Measurements from ENCODE around the gene EVA1C. TPM values are rescaled to one million over a fixed set of nuclear protein-coding genes. Genes with fewer than 3 reads are reported as not detected.

EVA1C gene
- total RNA-seq, 4 donors from 2014 or later = 57.4 to 108 (median 66.7) TPM

DNA sequence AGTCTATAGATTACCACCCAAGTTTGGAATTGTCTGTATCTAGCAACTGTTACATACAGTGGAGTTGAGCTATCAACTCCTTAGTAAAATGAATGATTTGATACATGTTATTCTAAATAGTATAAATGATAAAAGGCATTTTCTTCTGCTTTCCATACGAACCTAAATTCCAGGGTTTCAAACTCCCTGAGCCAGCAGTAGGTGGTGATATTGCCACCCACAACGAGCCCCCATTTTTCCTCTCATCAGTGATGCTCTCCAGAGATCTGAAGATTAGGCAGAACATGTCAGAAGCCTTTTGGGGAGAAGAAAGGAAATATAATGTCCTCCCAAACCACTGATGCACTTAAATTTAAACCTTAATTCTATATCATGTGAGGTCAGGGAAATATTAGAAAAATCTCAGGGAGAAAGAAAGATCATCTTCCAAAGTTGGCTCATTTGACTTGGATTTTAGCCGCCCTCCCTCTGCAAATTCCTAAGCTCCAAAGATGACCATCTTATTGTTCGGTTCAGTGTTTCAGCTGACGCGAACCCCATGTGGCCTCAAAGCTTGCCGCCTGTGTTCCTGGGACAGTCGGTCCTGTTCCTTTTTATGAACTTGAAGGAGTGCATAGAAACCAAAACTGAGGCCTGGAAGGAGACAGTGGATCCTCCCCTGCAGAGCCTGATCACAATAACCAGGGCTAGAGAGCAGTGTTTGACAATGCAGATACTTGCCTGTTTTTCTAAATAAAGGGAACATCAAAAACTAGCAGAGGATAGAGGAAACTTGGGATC is 2.3 kb downstream of the EVA1C start:
- TF ChIP-seq, protein P1, sequence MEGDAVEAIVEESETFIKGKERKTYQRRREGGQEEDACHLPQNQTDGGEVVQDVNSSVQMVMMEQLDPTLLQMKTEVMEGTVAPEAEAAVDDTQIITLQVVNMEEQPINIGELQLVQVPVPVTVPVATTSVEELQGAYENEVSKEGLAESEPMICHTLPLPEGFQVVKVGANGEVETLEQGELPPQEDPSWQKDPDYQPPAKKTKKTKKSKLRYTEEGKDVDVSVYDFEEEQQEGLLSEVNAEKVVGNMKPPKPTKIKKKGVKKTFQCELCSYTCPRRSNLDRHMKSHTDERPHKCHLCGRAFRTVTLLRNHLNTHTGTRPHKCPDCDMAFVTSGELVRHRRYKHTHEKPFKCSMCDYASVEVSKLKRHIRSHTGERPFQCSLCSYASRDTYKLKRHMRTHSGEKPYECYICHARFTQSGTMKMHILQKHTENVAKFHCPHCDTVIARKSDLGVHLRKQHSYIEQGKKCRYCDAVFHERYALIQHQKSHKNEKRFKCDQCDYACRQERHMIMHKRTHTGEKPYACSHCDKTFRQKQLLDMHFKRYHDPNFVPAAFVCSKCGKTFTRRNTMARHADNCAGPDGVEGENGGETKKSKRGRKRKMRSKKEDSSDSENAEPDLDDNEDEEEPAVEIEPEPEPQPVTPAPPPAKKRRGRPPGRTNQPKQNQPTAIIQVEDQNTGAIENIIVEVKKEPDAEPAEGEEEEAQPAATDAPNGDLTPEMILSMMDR (IDR thresholded peaks at IDR 0.05) = no peak
- no peak for TF ChIP-seq POLR2A (IDR thresholded peaks at IDR 0.05)
- intact Hi-C loops (cut with DNase I; ENCODE audit: low total_unique reads) = loop anchor here (10.0 kb wide), 1 partner anchor 160 kb away; no protein-coding TSS in a partner anchor
- no peak for DNase-seq (ENCODE audit: low spot score in 2 of 2)
- WGBS, 2 donors = 71 to 72% methylated on average over 8 of the region's 8 CpGs
- H3K4me3 ChIP-seq (ENCODE audit: low read depth, poor library complexity, severe bottlenecking) = no peak overlapping the region

DNA sequence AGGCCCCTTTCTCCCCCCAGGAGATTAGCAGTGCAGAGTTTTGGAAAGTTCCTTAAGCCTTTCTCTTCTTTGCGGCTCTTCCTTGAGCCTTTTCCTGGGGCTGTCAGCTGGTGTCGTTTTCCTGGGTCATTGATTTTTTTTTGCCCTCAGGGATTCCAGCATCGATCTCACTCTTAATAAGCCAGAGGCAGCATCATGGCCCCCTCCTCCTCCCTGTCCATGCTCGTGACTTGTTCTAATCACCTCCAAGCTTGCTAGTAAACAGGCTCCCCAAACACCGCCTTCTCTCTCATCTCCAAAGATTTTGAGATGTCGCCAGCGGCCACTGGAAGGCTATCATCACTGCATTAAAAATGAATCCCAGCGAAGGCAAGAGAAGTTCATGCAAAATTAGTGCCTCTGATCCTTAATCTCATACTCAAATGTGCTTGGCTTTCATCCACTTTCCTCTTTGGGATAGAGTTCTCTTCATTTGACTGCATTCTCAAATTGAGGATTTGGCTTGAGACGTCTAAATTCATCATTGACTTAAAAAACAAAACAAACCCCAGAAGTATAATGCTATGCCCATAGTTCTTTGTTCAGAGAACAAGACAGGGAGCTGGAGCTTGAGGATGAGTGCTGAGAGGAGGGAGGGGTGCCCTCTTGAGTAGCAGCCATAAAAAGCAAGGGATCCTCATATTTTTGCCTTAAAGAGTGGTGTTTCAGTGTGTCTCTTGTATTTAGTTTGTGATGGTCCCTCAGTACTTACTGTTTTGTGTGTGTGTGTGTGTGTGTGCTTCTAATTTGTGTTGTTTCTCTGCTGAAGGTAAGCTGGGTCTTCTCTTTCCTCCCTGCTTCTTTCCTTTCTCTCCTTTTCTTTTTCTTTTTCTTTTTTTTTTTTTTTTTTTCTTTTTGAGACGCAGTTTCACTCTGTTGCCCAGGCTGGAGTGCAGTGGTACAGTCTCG is 3.2 kb downstream of the EVA1C start:
- 79 to 80% methylated on average over 11 of the region's 11 CpGs for WGBS, 2 donors
- TF ChIP-seq, protein P1 (IDR thresholded peaks at IDR 0.05) = no peak
- TF ChIP-seq POLR2A (IDR thresholded peaks at IDR 0.05) = no peak
- H3K4me3 ChIP-seq (ENCODE audit: low read depth, poor library complexity, severe bottlenecking) = no peak overlapping the region
- intact Hi-C loops (cut with DNase I; ENCODE audit: low total_unique reads) = loop anchor here (10.0 kb wide), 1 partner anchor 159 kb away; no protein-coding TSS in a partner anchor
- no peak for DNase-seq (ENCODE audit: low spot score in 2 of 2)

DNA sequence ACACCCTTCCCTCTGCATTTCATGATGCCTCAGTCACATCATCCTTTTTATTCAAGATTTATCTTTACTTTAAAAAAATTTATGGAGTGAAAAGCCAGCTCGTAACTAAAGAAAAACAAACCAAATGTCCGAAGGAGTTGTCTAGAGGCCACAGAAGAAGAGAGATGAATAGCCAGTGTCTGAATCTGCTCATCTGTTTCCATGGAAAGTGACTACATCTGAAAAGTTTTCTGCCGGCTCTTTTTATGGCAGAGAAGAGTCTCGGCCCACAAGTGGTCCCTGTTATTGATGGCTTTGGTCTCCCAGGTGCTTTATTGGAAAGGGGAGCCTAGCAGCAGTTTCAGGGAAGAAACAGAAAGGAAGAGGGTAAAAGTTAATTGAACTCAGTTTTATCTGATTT is 5.6 kb downstream of the EVA1C start:
- 79 to 84% methylated on average over 4 of the region's 4 CpGs for WGBS, 2 donors
- no peak overlapping the region for H3K4me3 ChIP-seq (ENCODE audit: low read depth, poor library complexity, severe bottlenecking)
- no peak for DNase-seq (ENCODE audit: low spot score in 2 of 2)
- TF ChIP-seq, protein P1 (IDR thresholded peaks at IDR 0.05) = no peak
- no peak for TF ChIP-seq POLR2A (IDR thresholded peaks at IDR 0.05)
- intact Hi-C loops (cut with DNase I; ENCODE audit: low total_unique reads) = loop anchor here (10.0 kb wide), 1 partner anchor 157 kb away; no protein-coding TSS in a partner anchor

DNA sequence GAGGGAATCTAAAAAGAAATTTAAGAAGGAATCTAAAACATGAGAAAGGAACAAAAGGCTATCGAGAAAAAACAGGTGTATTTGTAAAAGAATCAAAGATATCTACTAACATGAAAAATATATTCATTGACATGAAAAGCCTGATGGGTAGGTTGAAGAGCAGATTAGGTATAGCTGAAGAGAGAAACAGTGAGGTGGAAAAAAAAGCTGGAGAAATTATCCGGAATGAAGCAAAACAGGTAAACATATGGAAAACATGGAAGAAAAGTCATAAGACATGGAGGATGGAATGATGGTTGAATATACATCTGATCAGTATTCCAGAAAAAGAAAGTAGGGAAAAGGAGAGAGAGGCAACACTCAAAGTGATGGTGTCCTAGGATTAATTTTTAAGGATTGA is 9.6 kb downstream of the EVA1C start:
- intact Hi-C loops (cut with DNase I; ENCODE audit: low total_unique reads) = no loop called here
- DNase-seq (ENCODE audit: low spot score in 2 of 2) = no peak

More for the DNA sequence above, 9.6 kb downstream of the EVA1C start:
- no peak overlapping the region for H3K4me3 ChIP-seq (ENCODE audit: low read depth, poor library complexity, severe bottlenecking)
- TF ChIP-seq, protein P1 (IDR thresholded peaks at IDR 0.05) = no peak
- TF ChIP-seq POLR2A (IDR thresholded peaks at IDR 0.05) = no peak
- 96 to 100% methylated on average over 2 of the region's 2 CpGs for WGBS, 2 donors

Measured in lower leg skin (tissue), 4 donors.